ENCODE data around the gene RASSF3. TPM values are rescaled to one million over a fixed set of nuclear protein-coding genes. Genes with fewer than 3 reads are reported as not detected.

The RASSF3 gene
- total and polyA plus RNA-seq, 11 donors = 32.8 to 116 (median 90.6) TPM

GRCh38 chr12:64706857-64707256 is 96.6 kb downstream of the RASSF3 start:
- H3K4me1 ChIP-seq = peaks cover 0 to 16% (median 8%) of the 10 kb centered on the region in 12 donors
- WGBS, 4 donors = 67 to 72% (median 69%) methylated on average over 5 of the region's 5 CpGs
- no peak overlapping the region for H3K4me3 ChIP-seq
- DNase-seq = no peak
- no peak for TF ChIP-seq CTCF (IDR thresholded peaks at IDR 0.05)
- TF ChIP-seq POLR2A (IDR thresholded peaks at IDR 0.05) = no peak
- H3K36me3 ChIP-seq = peaks cover 0 to under 1% (median 0%) of the 10 kb centered on the region in 9 donors
- no peak for ATAC-seq
- intact Hi-C loops (cut with DNase I) = no loop called here
- no peaks in the 10 kb centered on the region for H3K27me3 ChIP-seq
- no peak overlapping the region for H3K27ac ChIP-seq
- H3K9me3 ChIP-seq = no peaks in the 10 kb centered on the region

- Histone ChIP-seq H3K27me3 (no peaks in the 10 kb centered on the region), H3K4me3 (no peak overlapping the region), H3K36me3 (peaks cover 0 to 5% (median 0%) of the 10 kb centered on the region in 9 donors), H3K9me3 (no peaks in the 10 kb centered on the region), H3K4me1 (peaks cover 0 to 16% (median 8%) of the 10 kb centered on the region in 12 donors), H3K27ac (no peak overlapping the region)
- ATAC-seq = no peak
- whole genome bisulfite sequencing, 4 donors = 87 to 92% (median 89%) methylated on average over 4 of the region's 4 CpGs
- intact Hi-C loops (cut with DNase I) = no loop called here
- TF ChIP-seq CTCF (IDR thresholded peaks at IDR 0.05) (no peak), POLR2A (IDR thresholded peaks at IDR 0.05) (no peak)
- no peak for DNase-seq
These were observed 97.1 kb downstream of the RASSF3 start for GRCh38 chr12:64707362-64707761.

- ATAC-seq (no peak), DNase-seq (no peak)
- no peak overlapping the region for H3K27ac ChIP-seq
- no peak overlapping the region for H3K4me3 ChIP-seq
- 94 to 99% (median 97%) methylated on average over 2 of the region's 2 CpGs for WGBS, 4 donors
- no peaks in the 10 kb centered on the region for H3K27me3 ChIP-seq
- H3K9me3 ChIP-seq = no peaks in the 10 kb centered on the region
- intact Hi-C loops (cut with DNase I) = no loop called here
- H3K4me1 ChIP-seq = peaks cover 0 to 16% (median 9%) of the 10 kb centered on the region in 12 donors
- H3K36me3 ChIP-seq = peaks cover 0 to 11% (median 0%) of the 10 kb centered on the region in 9 donors
- no peak for TF ChIP-seq POLR2A (IDR thresholded peaks at IDR 0.05)
- TF ChIP-seq CTCF (IDR thresholded peaks at IDR 0.05) = no peak
These were observed 97.6 kb downstream of the RASSF3 start for GRCh38 chr12:64707926-64708325.

GRCh38 chr12:64709429-64709828 is 99.1 kb downstream of the RASSF3 start:
- Histone ChIP-seq H3K4me1 (peaks cover 0 to 24% (median 9%) of the 10 kb centered on the region in 12 donors), H3K27ac (no peak overlapping the region), H3K27me3 (no peaks in the 10 kb centered on the region), H3K9me3 (no peaks in the 10 kb centered on the region), H3K36me3 (peaks cover 0 to 20% (median 7%) of the 10 kb centered on the region in 9 donors), H3K4me3 (no peak overlapping the region)
- no peak for DNase-seq
- intact Hi-C loops (cut with DNase I) = no loop called here
- 97 to 100% (median 100%) methylated on average over 2 of the region's 2 CpGs for WGBS, 4 donors
- ATAC-seq = no peak
- TF ChIP-seq CTCF (IDR thresholded peaks at IDR 0.05) = no peak

Data from heart left ventricle (tissue), 16 donors.